Hematopoietic multipotent progenitor cell treated with erythropoietin and hydrocortisone succinate and interleukin-3 and kit ligand, for 17 days (in vitro differentiated cells): ENCODE data around the gene ANKMY1.

Source experiments
- DNase-seq: peaks from one replicate; pipeline ENCODE4 v3.0.0-alpha.2; 2015; ENCODE audit warnings: low spot score

ANKMY1 gene

GRCh38 chr2:240477916-240478315, 79.9 kb downstream of the ANKMY1 start:
- no peak for DNase-seq

GRCh38 chr2:240473211-240473610, 84.6 kb downstream of the ANKMY1 start:
- no peak for DNase-seq

- DNase-seq, result no peak
Observed at GRCh38 chr2:240472078-240472790, 85.6 kb downstream of the ANKMY1 start.

GRCh38 chr2:240469740-240470139, 88.0 kb downstream of the ANKMY1 start:
- DNase-seq, result no peak

- no peak for DNase-seq
Observed at GRCh38 chr2:240469239-240469636, 88.5 kb downstream of the ANKMY1 start.

GRCh38 chr2:240468303-240469238, 89.2 kb downstream of the ANKMY1 start:
- no peak for DNase-seq

GRCh38 chr2:240467659-240468302, 90.0 kb downstream of the ANKMY1 start:
- no peak for DNase-seq

GRCh38 chr2:240467149-240467642, 90.6 kb downstream of the ANKMY1 start:
- DNase-seq, result no peak

- DNase-seq, result no peak
Observed at GRCh38 chr2:240466579-240467148, 91.1 kb downstream of the ANKMY1 start.

- no peak for DNase-seq
Observed at GRCh38 chr2:240465765-240466578, 91.8 kb downstream of the ANKMY1 start.

GRCh38 chr2:240465268-240465764, 92.5 kb downstream of the ANKMY1 start:
- DNase-seq, result no peak

GRCh38 chr2:240464514-240465241, 93.1 kb downstream of the ANKMY1 start:
- no peak for DNase-seq

- no peak for DNase-seq
Observed at GRCh38 chr2:240463866-240464481, 93.8 kb downstream of the ANKMY1 start.

- DNase-seq, result no peak
Observed at GRCh38 chr2:240463274-240463865, 94.4 kb downstream of the ANKMY1 start.

GRCh38 chr2:240462707-240463273, 95.0 kb downstream of the ANKMY1 start:
- no peak for DNase-seq

- DNase-seq, result no peak
Observed at GRCh38 chr2:240462073-240462706, 95.6 kb downstream of the ANKMY1 start.

- no peak for DNase-seq
Observed at GRCh38 chr2:240461471-240462072, 96.2 kb downstream of the ANKMY1 start.

GRCh38 chr2:240460781-240461431, 96.9 kb downstream of the ANKMY1 start:
- no peak for DNase-seq
